Muscle layer of duodenum (tissue), 2 donors: Measurements from ENCODE around the gene KIF16B.

ENCODE experiments used
- H3K27ac ChIP-seq: one replicate; pipeline ENCODE4 v1.7.0; 2013; ENCODE audit warnings: mild to moderate bottlenecking, low read length
- H3K27me3 ChIP-seq: one replicate; pipeline ENCODE4 v1.7.0; 2013; ENCODE audit warnings: low read depth, mild to moderate bottlenecking, control low read depth, low read length
- H3K36me3 ChIP-seq, 2 donors: one replicate each; pipeline ENCODE4 v1.7.0; 2013; ENCODE audit warnings: low read length in 2 of 2, control low read depth in 1 of 2, mild to moderate bottlenecking in 1 of 2; ENCODE audit not compliant: insufficient read depth in 2 of 2, control insufficient read depth in 1 of 2
- H3K4me1 ChIP-seq, 2 donors: one replicate each; pipeline ENCODE4 v1.7.0; 2013; ENCODE audit warnings: low read length in 2 of 2, mild to moderate bottlenecking in 2 of 2, control low read depth in 1 of 2, moderate library complexity in 1 of 2; ENCODE audit not compliant: insufficient read depth in 2 of 2, control insufficient read depth in 1 of 2
- H3K4me3 ChIP-seq, 2 donors: one replicate each; pipeline ENCODE4 v1.7.0; 2013; ENCODE audit warnings: low read length in 2 of 2, low read depth in 1 of 2, mild to moderate bottlenecking in 1 of 2
- H3K9me3 ChIP-seq, 2 donors: one replicate each; pipeline ENCODE4 v1.7.0; 2013; ENCODE audit warnings: low read length in 2 of 2, control low read depth in 1 of 2, mild to moderate bottlenecking in 1 of 2; ENCODE audit not compliant: control insufficient read depth in 1 of 2
- donor health status: healthy.

Gene KIF16B

DNA sequence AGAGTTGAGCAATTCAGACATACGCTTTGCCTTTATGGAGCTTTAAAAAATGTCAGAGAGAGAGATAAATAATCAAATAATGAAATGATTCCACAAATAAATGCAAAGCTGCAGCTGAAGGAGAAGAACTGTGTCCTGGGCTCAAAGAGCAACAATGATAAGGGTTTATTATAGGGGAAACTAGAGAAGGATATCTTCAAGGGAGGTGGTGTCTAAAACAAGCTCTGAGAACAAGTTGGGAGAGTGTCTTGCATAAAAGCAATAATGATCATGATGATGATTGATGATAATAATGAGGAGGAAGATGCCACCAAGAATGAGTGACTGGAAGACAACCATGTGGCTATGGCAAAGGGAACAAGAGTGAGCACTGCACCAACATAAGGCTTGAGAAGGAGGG, 164.3 kb downstream of the KIF16B start:
- no peaks in the 10 kb centered on the region for H3K4me1 ChIP-seq
- H3K4me3 ChIP-seq: no peak overlapping the region
- H3K27me3 ChIP-seq: no peaks in the 10 kb centered on the region
- H3K36me3 ChIP-seq: peaks cover 26 to 40% of the 10 kb centered on the region in 2 donors
- no peak overlapping the region for H3K27ac ChIP-seq
- peaks cover 6 to 13% of the 10 kb centered on the region in 2 donors for H3K9me3 ChIP-seq

DNA sequence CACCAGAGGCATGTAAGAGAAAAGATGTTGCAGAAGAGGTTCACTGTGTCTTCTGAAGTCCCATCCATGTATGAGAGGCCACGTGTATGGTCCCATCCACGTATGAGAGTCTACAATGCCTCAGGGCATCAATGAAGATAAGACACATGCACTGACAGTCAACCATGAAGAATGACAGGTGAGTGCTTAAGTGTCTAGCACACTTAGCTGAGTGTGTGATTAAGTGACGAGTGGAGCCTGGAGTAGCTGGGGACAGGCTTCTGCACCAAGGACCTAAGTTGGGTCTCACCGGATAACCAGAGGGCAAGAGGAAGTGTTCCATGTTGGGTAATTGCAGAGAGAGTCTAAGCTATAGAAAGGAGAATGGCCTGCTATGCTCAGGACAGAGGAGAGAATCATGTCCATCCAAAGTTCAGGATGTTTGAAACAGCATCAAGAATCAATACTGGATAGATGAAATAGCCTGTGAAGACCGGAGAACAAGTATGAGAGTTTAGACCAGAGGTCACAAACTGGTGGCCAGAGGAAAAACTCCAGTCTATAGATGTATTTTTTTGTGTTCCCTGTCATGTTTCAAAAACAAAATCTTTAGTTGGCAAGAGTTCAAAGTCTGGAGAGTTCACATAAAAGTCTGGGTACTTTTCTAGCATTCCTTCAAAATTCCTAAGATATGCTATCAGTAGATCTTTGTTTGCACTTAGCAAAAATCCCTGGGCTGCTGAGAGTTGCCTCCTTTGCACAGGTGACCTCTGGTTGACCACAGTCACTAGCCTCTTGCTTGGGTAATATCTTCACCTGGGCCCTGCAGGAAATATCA, 165.8 kb downstream of the KIF16B start:
- no peak overlapping the region for H3K27ac ChIP-seq
- H3K4me1 ChIP-seq: no peaks in the 10 kb centered on the region
- H3K27me3 ChIP-seq: no peaks in the 10 kb centered on the region
- no peak overlapping the region for H3K4me3 ChIP-seq
- H3K9me3 ChIP-seq: peaks cover 6 to 13% of the 10 kb centered on the region in 2 donors
- peaks cover 26 to 47% of the 10 kb centered on the region in 2 donors for H3K36me3 ChIP-seq

DNA sequence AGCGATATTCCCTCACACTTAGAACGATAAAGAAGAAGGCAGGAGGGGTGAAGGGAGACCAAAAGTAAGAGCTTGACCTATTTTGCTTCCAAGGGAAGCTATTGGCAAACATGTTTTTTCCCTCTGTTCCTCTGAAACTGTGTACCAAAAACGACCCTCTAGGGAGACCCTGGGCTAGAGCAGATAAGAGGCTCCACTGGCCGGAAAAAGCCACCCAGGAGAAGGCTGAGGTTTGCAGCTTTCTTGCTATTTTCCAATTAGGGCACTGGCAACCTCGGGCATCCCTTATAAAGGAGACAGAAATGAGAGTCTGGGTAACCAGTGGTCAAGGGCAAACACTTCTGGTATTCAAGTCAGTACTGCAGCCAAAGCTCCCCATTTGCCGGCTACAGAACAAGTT, 168.0 kb downstream of the KIF16B start:
- Histone ChIP-seq H3K27ac (no peak overlapping the region), H3K4me1 (no peaks in the 10 kb centered on the region), H3K27me3 (no peaks in the 10 kb centered on the region), H3K9me3 (no peaks in the 10 kb centered on the region), H3K36me3 (peaks cover 28% of the 10 kb centered on the region in 2 donors), H3K4me3 (no peak overlapping the region)

DNA sequence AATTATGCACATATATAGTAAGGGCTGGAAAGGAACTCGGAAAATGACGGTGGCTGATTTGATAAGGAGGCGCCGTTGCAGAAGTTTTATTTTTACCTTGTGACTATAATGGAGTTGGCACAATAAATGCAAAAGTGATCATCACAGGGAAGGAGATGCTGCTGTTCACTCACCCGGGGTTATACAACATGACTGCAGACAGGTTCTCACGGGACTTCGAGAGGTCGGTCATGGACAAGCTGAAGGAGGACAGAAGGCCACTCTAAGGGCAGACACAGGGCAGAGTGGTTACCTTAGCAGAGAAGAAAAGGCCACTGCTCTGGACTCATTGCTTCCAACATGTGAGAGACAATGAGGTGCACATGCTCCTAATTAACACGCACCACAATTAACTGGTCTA, 168.6 kb downstream of the KIF16B start:
- Histone ChIP-seq H3K9me3 (no peaks in the 10 kb centered on the region), H3K4me3 (no peak overlapping the region), H3K27me3 (no peaks in the 10 kb centered on the region), H3K4me1 (no peaks in the 10 kb centered on the region), H3K27ac (no peak overlapping the region), H3K36me3 (peaks cover 28% of the 10 kb centered on the region in 2 donors)

DNA sequence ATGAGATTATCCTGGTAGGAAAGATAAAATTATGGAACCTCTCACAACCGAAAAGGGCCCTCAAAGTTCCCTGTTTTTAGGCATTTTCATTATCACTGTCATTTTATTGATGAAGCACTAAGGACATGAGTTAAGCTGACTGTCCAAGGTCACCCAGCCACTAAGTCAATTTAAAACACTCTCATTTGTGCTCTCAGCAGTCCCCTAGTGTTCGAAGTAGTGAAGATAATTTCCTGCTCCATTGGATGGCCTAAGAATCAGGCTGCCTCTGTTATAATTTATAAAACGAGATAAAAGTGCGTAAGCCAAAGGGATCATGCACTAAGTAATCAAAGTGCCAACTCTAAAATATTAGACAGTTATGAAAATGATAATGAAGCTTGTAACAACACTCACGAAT, 169.1 kb downstream of the KIF16B start:
- H3K27me3 ChIP-seq: no peaks in the 10 kb centered on the region
- H3K4me1 ChIP-seq: no peaks in the 10 kb centered on the region
- peaks cover 26 to 28% of the 10 kb centered on the region in 2 donors for H3K36me3 ChIP-seq
- H3K9me3 ChIP-seq: no peaks in the 10 kb centered on the region
- no peak overlapping the region for H3K4me3 ChIP-seq
- no peak overlapping the region for H3K27ac ChIP-seq

DNA sequence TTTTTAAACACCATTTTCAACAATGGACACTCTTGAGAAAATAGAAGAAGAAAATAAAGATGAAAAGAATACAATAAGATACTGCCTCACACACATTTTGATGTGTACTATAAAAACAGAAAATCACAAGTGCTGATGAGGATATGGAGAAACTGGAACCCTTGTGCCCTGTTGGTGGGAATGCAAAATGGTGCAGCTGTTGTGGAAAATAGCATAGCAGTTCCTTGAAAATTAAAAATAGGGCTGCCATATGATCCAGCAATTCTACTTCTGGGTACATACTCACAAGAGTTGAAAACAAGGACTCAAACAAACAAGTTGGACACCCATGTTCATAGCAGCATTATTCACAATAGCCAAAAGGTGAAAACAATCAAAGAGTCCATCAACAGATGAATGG, 173.0 kb downstream of the KIF16B start:
- no peaks in the 10 kb centered on the region for H3K27me3 ChIP-seq

DNA sequence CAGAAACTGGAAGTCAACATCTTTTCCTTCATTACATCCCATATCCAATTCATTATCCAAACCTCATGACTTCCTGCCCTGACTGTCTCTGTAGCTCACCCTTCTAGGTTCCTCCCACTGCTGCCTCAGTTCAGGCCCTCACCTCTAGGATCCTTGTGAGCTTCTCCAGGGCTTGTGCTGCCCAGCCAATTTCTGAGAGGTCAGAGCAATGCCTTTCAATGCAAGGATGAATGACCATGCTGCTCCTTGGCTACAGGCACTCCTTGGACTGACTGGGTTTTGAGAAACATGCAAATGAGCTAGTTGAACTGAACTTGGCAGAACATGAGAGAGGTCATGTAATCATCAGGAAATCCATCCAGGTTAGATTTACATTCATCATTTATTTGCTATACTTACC, 173.4 kb downstream of the KIF16B start:
- no peak overlapping the region for H3K4me3 ChIP-seq
- peaks cover 11 to 14% of the 10 kb centered on the region in 2 donors for H3K36me3 ChIP-seq
- H3K9me3 ChIP-seq: no peaks in the 10 kb centered on the region
- peaks cover 0 to 9% of the 10 kb centered on the region in 2 donors for H3K4me1 ChIP-seq
- no peaks in the 10 kb centered on the region for H3K27me3 ChIP-seq
- no peak overlapping the region for H3K27ac ChIP-seq

More for the DNA sequence above, 173.0 kb downstream of the KIF16B start:
- H3K27ac ChIP-seq: no peak overlapping the region
- no peaks in the 10 kb centered on the region for H3K9me3 ChIP-seq
- H3K36me3 ChIP-seq: peaks cover 15 to 18% of the 10 kb centered on the region in 2 donors
- peaks cover 0 to 9% of the 10 kb centered on the region in 2 donors for H3K4me1 ChIP-seq
- H3K4me3 ChIP-seq: no peak overlapping the region

DNA sequence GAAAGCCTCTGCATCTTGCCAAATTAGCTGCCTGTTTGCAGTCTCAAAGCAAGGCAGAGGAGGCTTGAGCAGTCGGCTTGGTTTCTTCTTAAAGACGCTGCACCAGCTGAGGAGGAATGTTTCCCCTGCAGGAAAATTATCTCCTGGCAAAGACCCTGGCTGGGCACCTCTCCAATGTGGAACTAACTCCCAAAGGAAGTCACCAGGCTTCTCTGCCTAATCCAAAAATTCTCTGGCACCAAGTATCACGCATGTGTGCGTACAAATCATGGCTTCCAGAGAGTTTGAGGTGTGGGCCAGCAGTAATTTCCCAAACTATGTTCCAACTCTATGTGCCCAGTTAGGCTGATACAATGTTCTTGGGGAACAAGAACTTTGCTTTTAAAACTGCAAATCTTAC, 176.2 kb downstream of the KIF16B start:
- Histone ChIP-seq H3K36me3 (peaks cover 0 to under 1% of the 10 kb centered on the region in 2 donors), H3K4me3 (no peak overlapping the region), H3K9me3 (no peaks in the 10 kb centered on the region), H3K27me3 (no peaks in the 10 kb centered on the region), H3K4me1 (peaks cover 0 to 9% of the 10 kb centered on the region in 2 donors), H3K27ac (no peak overlapping the region)

DNA sequence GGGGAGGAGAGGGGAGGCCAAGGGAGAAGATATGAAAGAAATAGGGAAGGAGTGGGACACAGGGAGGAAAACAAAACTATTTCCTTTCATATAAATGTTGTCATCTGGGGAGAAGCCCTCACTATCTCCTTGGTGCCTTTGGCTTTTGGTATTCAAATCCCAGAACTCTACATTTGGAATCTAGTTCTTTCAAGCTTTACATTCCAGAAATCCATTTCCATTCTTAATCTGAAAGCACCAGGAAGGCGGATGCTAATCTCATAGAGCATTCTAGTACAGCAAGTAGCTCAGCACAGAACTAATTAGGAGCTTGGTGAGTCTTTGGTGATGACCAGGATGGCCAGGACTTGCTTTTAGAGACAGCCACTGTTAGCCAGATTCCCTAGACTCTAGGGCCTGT, 177.9 kb downstream of the KIF16B start:
- H3K4me3 ChIP-seq: no peak overlapping the region
- peaks cover 0 to 9% of the 10 kb centered on the region in 2 donors for H3K4me1 ChIP-seq
- peaks cover 0 to 5% of the 10 kb centered on the region in 2 donors for H3K36me3 ChIP-seq
- no peak overlapping the region for H3K27ac ChIP-seq
- H3K9me3 ChIP-seq: no peaks in the 10 kb centered on the region
- no peaks in the 10 kb centered on the region for H3K27me3 ChIP-seq

DNA sequence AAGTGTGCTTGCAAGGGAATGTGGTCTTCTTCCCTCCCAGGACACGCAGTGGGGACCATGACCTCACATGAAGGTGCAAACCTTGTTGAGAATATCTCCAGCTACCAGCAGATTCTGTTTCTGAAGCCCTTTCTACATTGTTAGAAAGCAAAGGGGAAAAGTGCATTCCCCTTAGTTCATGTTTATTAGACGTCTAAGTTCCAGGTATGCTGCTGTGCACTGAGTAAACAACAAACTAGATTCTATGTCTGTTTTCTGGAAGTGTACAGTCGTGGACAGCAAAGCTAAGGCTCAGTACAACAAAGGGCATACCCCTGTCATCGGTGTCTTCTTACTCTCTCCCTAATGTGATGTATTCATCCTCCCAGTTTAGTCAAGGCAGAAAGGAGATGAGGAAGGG, 178.5 kb downstream of the KIF16B start:
- Histone ChIP-seq H3K4me1 (peaks cover 0 to 9% of the 10 kb centered on the region in 2 donors), H3K4me3 (no peak overlapping the region), H3K27ac (no peak overlapping the region), H3K27me3 (no peaks in the 10 kb centered on the region), H3K9me3 (no peaks in the 10 kb centered on the region), H3K36me3 (peaks cover 0 to 5% of the 10 kb centered on the region in 2 donors)

DNA sequence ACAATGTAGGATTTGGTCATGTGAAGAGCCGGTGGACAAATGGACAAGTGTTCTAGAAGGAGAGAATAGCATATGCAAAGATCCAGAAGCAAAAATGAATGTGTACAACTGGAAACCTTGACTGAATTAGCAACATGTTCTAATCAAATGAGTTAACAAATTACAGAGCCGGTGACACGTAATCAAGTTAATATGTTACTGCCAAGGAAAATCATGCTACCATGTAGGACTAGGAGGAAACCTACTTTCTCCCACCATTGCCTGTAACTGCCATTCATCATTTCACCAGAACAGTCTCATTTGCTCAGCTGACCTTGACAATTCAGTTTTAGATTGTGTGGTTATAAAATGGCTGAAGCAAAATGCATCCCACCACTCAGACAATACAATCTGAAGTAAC, 179.4 kb downstream of the KIF16B start:
- H3K27ac ChIP-seq: no peak overlapping the region
- H3K36me3 ChIP-seq: peaks cover 0 to 5% of the 10 kb centered on the region in 2 donors
- H3K27me3 ChIP-seq: no peaks in the 10 kb centered on the region
- no peak overlapping the region for H3K4me3 ChIP-seq
- no peaks in the 10 kb centered on the region for H3K9me3 ChIP-seq
- H3K4me1 ChIP-seq: peaks cover 0 to 9% of the 10 kb centered on the region in 2 donors

DNA sequence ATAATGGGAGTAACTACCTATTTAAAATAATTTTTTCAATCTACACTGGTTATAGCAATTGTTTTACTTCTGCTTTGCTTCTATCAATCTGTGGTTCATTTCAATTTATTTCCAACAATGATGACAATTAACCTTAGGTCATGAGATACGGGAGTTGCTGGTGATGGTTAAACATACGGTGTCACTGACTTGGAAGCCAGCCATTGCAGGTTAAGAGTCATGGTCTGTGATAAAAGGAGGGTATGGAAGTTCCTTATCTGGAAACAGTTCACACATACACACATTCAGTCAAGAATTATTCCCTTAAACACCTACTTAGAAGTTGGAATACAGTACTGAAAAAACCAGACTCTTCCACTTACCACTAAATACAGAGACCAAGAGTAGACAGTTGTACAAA, 180.0 kb downstream of the KIF16B start:
- Histone ChIP-seq H3K27me3 (no peaks in the 10 kb centered on the region), H3K4me1 (peaks cover 0 to 9% of the 10 kb centered on the region in 2 donors), H3K4me3 (no peak overlapping the region)

More for the DNA sequence above, 180.0 kb downstream of the KIF16B start:
- Histone ChIP-seq H3K27ac (no peak overlapping the region), H3K36me3 (peaks cover 0 to 5% of the 10 kb centered on the region in 2 donors), H3K9me3 (no peaks in the 10 kb centered on the region)
